Endothelial cell of umbilical vein (primary cell): ENCODE results near the gene DENND1A.

ENCODE experiments used
- EZH2 ChIP-seq: IDR thresholded peaks from 2 replicates; pipeline ENCODE4 v1.6.1; 2012; ENCODE audit warnings: borderline replicate concordance, low read depth, mild to moderate bottlenecking, moderate library complexity, low read length, inconsistent platforms; ENCODE audit not compliant: severe bottlenecking
- FOS ChIP-seq: IDR thresholded peaks from 2 replicates; pipeline ENCODE4 v1.6.1; 2011; ENCODE audit warnings: mild to moderate bottlenecking, low read length, moderate library complexity, borderline replicate concordance; ENCODE audit not compliant: insufficient read depth
- GATA2 ChIP-seq: IDR thresholded peaks from 2 replicates; pipeline ENCODE4 v1.7.0; 2011; ENCODE audit warnings: low read depth, mild to moderate bottlenecking, moderate library complexity, mixed read lengths, low read length; ENCODE audit not compliant: insufficient read length, insufficient read depth
- JUN ChIP-seq: IDR thresholded peaks from 2 replicates; pipeline ENCODE4 v1.6.1; 2011; ENCODE audit warnings: borderline replicate concordance, low read depth; ENCODE audit not compliant: insufficient read length, insufficient read depth
- MAX ChIP-seq: IDR thresholded peaks from 2 replicates; pipeline ENCODE4 v1.6.1; 2011; ENCODE audit not compliant: insufficient read depth, insufficient read length
- MYC ChIP-seq: IDR thresholded peaks from one replicate; pipeline ENCODE4 v1.6.1; 2011; ENCODE audit warnings: mild to moderate bottlenecking, low read depth, low read length
- POLR2A ChIP-seq: IDR thresholded peaks from 2 replicates; pipeline ENCODE4 v1.6.1; 2012; ENCODE audit warnings: low read depth, mild to moderate bottlenecking, control low read depth, low read length
- POLR2AphosphoS5 ChIP-seq: IDR thresholded peaks from 2 replicates; pipeline ENCODE4 v1.6.1; 2012; ENCODE audit warnings: low read depth, mild to moderate bottlenecking, control low read depth, low read length, moderate library complexity; ENCODE audit not compliant: insufficient read depth
- TF ChIP-seq, protein P1 (sequence below), 2 donors: IDR thresholded peaks; 1 replicate in 1 of 2; 2 replicates in 1 of 2; pipeline ENCODE4 v1.5.1; 2011; ENCODE audit warnings: low read length in 2 of 2, mild to moderate bottlenecking in 2 of 2, moderate library complexity in 2 of 2, control low read depth in 1 of 2, inconsistent platforms in 1 of 2, low read depth in 1 of 2; ENCODE audit not compliant: insufficient read depth in 1 of 2; ENCODE audit errors: extremely low read depth in 1 of 2

DNA sequence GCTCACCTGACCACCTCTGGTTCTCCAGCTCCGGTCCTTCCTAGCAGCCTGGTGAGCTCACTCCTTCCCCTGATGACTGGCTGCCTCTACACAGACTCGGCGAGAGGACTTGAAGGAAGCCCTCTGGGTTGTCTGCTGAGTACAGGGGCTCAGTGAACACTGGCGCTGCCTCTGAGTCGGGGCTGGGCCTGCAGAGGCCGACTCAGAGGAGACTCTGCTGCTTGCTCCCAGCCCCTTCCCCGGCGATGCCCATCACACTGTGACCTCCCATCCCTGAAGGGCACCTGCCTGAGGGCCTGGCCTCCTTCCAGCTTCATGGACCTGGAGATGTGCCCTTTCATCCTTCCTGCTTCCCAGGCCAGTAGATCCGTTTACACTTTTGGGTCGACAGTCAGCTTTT, 551.9 kb downstream of the DENND1A start:
- TF ChIP-seq, protein P1, sequence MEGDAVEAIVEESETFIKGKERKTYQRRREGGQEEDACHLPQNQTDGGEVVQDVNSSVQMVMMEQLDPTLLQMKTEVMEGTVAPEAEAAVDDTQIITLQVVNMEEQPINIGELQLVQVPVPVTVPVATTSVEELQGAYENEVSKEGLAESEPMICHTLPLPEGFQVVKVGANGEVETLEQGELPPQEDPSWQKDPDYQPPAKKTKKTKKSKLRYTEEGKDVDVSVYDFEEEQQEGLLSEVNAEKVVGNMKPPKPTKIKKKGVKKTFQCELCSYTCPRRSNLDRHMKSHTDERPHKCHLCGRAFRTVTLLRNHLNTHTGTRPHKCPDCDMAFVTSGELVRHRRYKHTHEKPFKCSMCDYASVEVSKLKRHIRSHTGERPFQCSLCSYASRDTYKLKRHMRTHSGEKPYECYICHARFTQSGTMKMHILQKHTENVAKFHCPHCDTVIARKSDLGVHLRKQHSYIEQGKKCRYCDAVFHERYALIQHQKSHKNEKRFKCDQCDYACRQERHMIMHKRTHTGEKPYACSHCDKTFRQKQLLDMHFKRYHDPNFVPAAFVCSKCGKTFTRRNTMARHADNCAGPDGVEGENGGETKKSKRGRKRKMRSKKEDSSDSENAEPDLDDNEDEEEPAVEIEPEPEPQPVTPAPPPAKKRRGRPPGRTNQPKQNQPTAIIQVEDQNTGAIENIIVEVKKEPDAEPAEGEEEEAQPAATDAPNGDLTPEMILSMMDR (IDR thresholded peaks at IDR 0.05; ENCODE audit: extremely low read depth in 1 of 2, insufficient read depth in 1 of 2, low read depth in 1 of 2, low read length in 2 of 2) = no peak
- no peak for TF ChIP-seq POLR2A
- no peak for TF ChIP-seq MYC
- no peak for TF ChIP-seq FOS
- no peak for TF ChIP-seq POLR2AphosphoS5
- no peak for TF ChIP-seq MAX
- no peak for TF ChIP-seq EZH2
- TF ChIP-seq GATA2 = no peak
- no peak for TF ChIP-seq JUN
